ENCODE measurements around the gene ITPR1.

The ITPR1 gene

GRCh38 chr3:4533489-4534443, 40.6 kb downstream of the ITPR1 start:
- DNase-seq (ENCODE audit: low spot score) = peak; percentile 53

- no peak for DNase-seq (ENCODE audit: low spot score)
Measured at GRCh38 chr3:4534906-4535305, 41.8 kb downstream of the ITPR1 start.

- DNase-seq (ENCODE audit: low spot score) = no peak
Measured at GRCh38 chr3:4536260-4536659, 43.1 kb downstream of the ITPR1 start.

GRCh38 chr3:4540267-4540666, 47.1 kb downstream of the ITPR1 start:
- DNase-seq (ENCODE audit: low spot score) = no peak

GRCh38 chr3:4543110-4543509, 50.0 kb downstream of the ITPR1 start:
- no peak for DNase-seq (ENCODE audit: low spot score)

GRCh38 chr3:4546346-4547178, 53.4 kb downstream of the ITPR1 start:
- no peak for DNase-seq (ENCODE audit: low spot score)

GRCh38 chr3:4547799-4548198, 54.7 kb downstream of the ITPR1 start:
- DNase-seq (ENCODE audit: low spot score) = no peak

GRCh38 chr3:4548356-4548755, 55.2 kb downstream of the ITPR1 start:
- no peak for DNase-seq (ENCODE audit: low spot score)

GRCh38 chr3:4548780-4549179, 55.6 kb downstream of the ITPR1 start:
- no peak for DNase-seq (ENCODE audit: low spot score)

- no peak for DNase-seq (ENCODE audit: low spot score)
Measured at GRCh38 chr3:4549896-4550295, 56.7 kb downstream of the ITPR1 start.

- DNase-seq (ENCODE audit: low spot score) = no peak
Measured at GRCh38 chr3:4551051-4551711, 58.0 kb downstream of the ITPR1 start.

- DNase-seq (ENCODE audit: low spot score) = no peak
Measured at GRCh38 chr3:4551794-4552442, 58.8 kb downstream of the ITPR1 start.

GRCh38 chr3:4552811-4553210, 59.7 kb downstream of the ITPR1 start:
- no peak for DNase-seq (ENCODE audit: low spot score)

GRCh38 chr3:4561661-4562060, 68.5 kb downstream of the ITPR1 start:
- DNase-seq (ENCODE audit: low spot score) = no peak

- no peak for DNase-seq (ENCODE audit: low spot score)
Measured at GRCh38 chr3:4562595-4562994, 69.4 kb downstream of the ITPR1 start.

- no peak for DNase-seq (ENCODE audit: low spot score)
Measured at GRCh38 chr3:4564270-4564669, 71.1 kb downstream of the ITPR1 start.

GRCh38 chr3:4564928-4565586, 71.9 kb downstream of the ITPR1 start:
- no peak for DNase-seq (ENCODE audit: low spot score)

GRCh38 chr3:4565809-4566501, 72.8 kb downstream of the ITPR1 start:
- no peak for DNase-seq (ENCODE audit: low spot score)

GRCh38 chr3:4568841-4569240, 75.7 kb downstream of the ITPR1 start:
- no peak for DNase-seq (ENCODE audit: low spot score)

GRCh38 chr3:4570840-4571621, 77.9 kb downstream of the ITPR1 start:
- DNase-seq (ENCODE audit: low spot score) = peak; percentile 32
